Gastrocnemius medialis (tissue), 4 donors: Measurements from ENCODE around the gene OCRL. TPM values are rescaled to one million over a fixed set of nuclear protein-coding genes. Genes with fewer than 3 reads are reported as not detected.

Experiments
- ATAC-seq, 2 donors: fragments of 150-250 bp; one replicate each; pipeline ENCODE4 v1.9.1; 2016
- DNase-seq, 2 donors: peaks; one replicate each; pipeline ENCODE4 v3.0.0-alpha.2; 2019
- H3K27ac ChIP-seq, 4 donors: fragments of 200-600 bp; sonication (generic); 1 replicate in 1 of 4; 2 replicates in 3 of 4; pipeline ENCODE4 v1.5.1; 2016 to 2018; ENCODE audit warnings: mild to moderate bottlenecking in 2 of 4, moderate library complexity in 1 of 4
- H3K27me3 ChIP-seq, 3 donors: fragments of 200-600 bp; sonication (generic) in 2 of 3; 1 replicate in 1 of 3; 2 replicates in 2 of 3; pipeline versions ENCODE4 v1.5.1 to v1.6.0; 2016 to 2019; ENCODE audit warnings: mild to moderate bottlenecking in 1 of 3, moderate library complexity in 1 of 3
- H3K36me3 ChIP-seq, 2 donors: fragments of 200-600 bp; sonication (generic) in 1 of 2; one replicate each; pipeline ENCODE4 v1.5.1; 2017 to 2018
- H3K4me1 ChIP-seq, 2 donors: fragments of 200-600 bp; sonication (generic) in 1 of 2; one replicate each; pipeline ENCODE4 v1.5.1; 2016 to 2017; ENCODE audit warnings: mild to moderate bottlenecking in 2 of 2
- H3K4me3 ChIP-seq, 4 donors: fragments of 200-600 bp; sonication (generic) in 3 of 4; 1 replicate in 1 of 4; 2 replicates in 3 of 4; pipeline ENCODE4 v1.5.1; 2016 to 2019; ENCODE audit warnings: mild to moderate bottlenecking in 2 of 4
- H3K9me3 ChIP-seq, 3 donors: fragments of 200-600 bp; sonication (generic) in 2 of 3; 1 replicate in 1 of 3; 2 replicates in 2 of 3; pipeline ENCODE4 v1.5.1; 2016 to 2019
- POLR2A ChIP-seq, 2 donors: fragments of 450-650 bp; IDR thresholded peaks; one replicate each; pipeline ENCODE4 v1.6.1; 2017; ENCODE audit warnings: antibody characterized with exemption in 2 of 2, mild to moderate bottlenecking in 2 of 2, moderate library complexity in 2 of 2
- in situ Hi-C, 4 donors: fragments of 200-750 bp; cut with MboI; loops; one replicate each; pipeline versions ENCODE4 v1.15.0 to v1.8.0; 2017; ENCODE audit warnings: low sequenced_read_pairs in 4 of 4
- intact Hi-C: fragments of 100-400 bp; cut with DNase I; formaldehyde crosslinking; loops from one replicate; pipeline ENCODE4 v1.15.1; 2023; ENCODE audit warnings: low total_unique reads
- total RNA-seq, 4 donors: library from RNA; depleted of rRNA; stranded (reverse); fragments of >200 nt; gene quantifications; one replicate each; pipeline versions ENCODE4 v1.1.0 to v1.2.3, GENCODE V29; 2016
- TF ChIP-seq, protein P1 (sequence below), 5 experiments: fragments of 450-650 bp in 3 of 5; fragments of 200-600 bp in 2 of 5; sonication (generic) in 2 of 5; IDR thresholded peaks in 4 of 5; conservative IDR thresholded peaks in 1 of 5; 1 replicate in 4 of 5; 2 replicates in 1 of 5; pipeline ENCODE4 v1.5.1; 2016 to 2019; ENCODE audit warnings: antibody characterized with exemption in 5 of 5, mild to moderate bottlenecking in 3 of 5, moderate library complexity in 3 of 5

The OCRL gene
- total RNA-seq, 4 donors from 2014 or later = 6.7 to 10.8 (median 8.6) TPM

DNA sequence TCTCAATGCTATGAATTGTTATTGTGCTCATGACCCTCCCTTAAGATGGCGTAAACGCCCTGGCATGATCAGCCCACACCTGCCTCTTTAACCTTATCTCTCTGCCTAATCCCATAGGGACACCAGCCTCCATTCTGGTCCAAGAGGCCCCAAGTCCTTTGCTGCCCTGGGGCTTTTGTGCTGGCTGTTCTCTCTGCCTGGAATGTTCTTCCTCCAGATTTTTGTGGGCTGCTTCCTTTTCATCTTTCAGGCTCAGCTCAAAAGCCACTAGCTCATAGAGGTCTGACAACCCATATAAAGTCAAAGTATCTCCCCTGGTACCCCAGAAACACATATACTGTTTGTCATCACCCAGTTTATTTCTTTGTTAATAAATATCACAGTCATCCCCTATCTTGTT lies 72.3 kb downstream of the OCRL start:
- peaks cover 0 to 5% of the 10 kb centered on the region in 2 donors for H3K4me1 ChIP-seq
- no peak overlapping the region for H3K27ac ChIP-seq
- H3K27me3 ChIP-seq = no peaks in the 10 kb centered on the region
- no peaks in the 10 kb centered on the region for H3K36me3 ChIP-seq
- no peaks in the 10 kb centered on the region for H3K9me3 ChIP-seq
- in situ Hi-C loops (loop anchor here (25.0 kb wide), 2 partner anchors 225 to 450 kb away; partner anchors contain the start of gene ZDHHC9 (in 1 of the 4)), intact Hi-C loops (loop anchor here (5.0 kb wide), 1 partner anchor 210 kb away; no protein-coding TSS in a partner anchor)
- DNase-seq (no peak), ATAC-seq (no peak)
- TF ChIP-seq, protein P1, sequence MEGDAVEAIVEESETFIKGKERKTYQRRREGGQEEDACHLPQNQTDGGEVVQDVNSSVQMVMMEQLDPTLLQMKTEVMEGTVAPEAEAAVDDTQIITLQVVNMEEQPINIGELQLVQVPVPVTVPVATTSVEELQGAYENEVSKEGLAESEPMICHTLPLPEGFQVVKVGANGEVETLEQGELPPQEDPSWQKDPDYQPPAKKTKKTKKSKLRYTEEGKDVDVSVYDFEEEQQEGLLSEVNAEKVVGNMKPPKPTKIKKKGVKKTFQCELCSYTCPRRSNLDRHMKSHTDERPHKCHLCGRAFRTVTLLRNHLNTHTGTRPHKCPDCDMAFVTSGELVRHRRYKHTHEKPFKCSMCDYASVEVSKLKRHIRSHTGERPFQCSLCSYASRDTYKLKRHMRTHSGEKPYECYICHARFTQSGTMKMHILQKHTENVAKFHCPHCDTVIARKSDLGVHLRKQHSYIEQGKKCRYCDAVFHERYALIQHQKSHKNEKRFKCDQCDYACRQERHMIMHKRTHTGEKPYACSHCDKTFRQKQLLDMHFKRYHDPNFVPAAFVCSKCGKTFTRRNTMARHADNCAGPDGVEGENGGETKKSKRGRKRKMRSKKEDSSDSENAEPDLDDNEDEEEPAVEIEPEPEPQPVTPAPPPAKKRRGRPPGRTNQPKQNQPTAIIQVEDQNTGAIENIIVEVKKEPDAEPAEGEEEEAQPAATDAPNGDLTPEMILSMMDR (IDR thresholded peaks at IDR 0.05 in 4 of 5, conservative IDR thresholded peaks at IDR 0.05 in 1 of 5) = no peak
- TF ChIP-seq POLR2A (IDR thresholded peaks at IDR 0.05) = no peak
- H3K4me3 ChIP-seq = no peak overlapping the region

GRCh38 chrX:129613596-129613995 lies 73.5 kb downstream of the OCRL start:
- Histone ChIP-seq H3K27ac (no peak overlapping the region), H3K4me3 (no peak overlapping the region), H3K4me1 (peaks cover 0 to 5% of the 10 kb centered on the region in 2 donors), H3K36me3 (no peaks in the 10 kb centered on the region), H3K27me3 (no peaks in the 10 kb centered on the region), H3K9me3 (no peaks in the 10 kb centered on the region)
- no peak for ATAC-seq
- intact Hi-C loops = loop anchor here (5.0 kb wide), 1 partner anchor 209 kb away; no protein-coding TSS in a partner anchor
- no peak for DNase-seq
- no peak for TF ChIP-seq POLR2A (IDR thresholded peaks at IDR 0.05)
- TF ChIP-seq, protein P1 (IDR thresholded peaks at IDR 0.05 in 4 of 5, conservative IDR thresholded peaks at IDR 0.05 in 1 of 5) = no peak
- in situ Hi-C loops = loop anchor here (25.0 kb wide), 2 partner anchors 224 to 449 kb away; partner anchors contain the start of gene ZDHHC9 (in 1 of the 4)

GRCh38 chrX:129614481-129615255 lies 74.6 kb downstream of the OCRL start:
- Histone ChIP-seq H3K27ac (no peak overlapping the region), H3K27me3 (no peaks in the 10 kb centered on the region), H3K36me3 (no peaks in the 10 kb centered on the region), H3K4me1 (peaks cover 0 to 5% of the 10 kb centered on the region in 2 donors), H3K9me3 (no peaks in the 10 kb centered on the region), H3K4me3 (no peak overlapping the region)
- intact Hi-C loops (loop anchor here (5.0 kb wide), 1 partner anchor 208 kb away; no protein-coding TSS in a partner anchor), in situ Hi-C loops (loop anchor here (25.0 kb wide), 2 partner anchors 223 to 448 kb away; partner anchors contain the start of gene ZDHHC9 (in 1 of the 4))
- TF ChIP-seq, protein P1 (IDR thresholded peaks at IDR 0.05 in 4 of 5, conservative IDR thresholded peaks at IDR 0.05 in 1 of 5) = no peak
- TF ChIP-seq POLR2A (IDR thresholded peaks at IDR 0.05) = no peak
- DNase-seq (no peak), ATAC-seq (no peak)

- intact Hi-C loops = no loop called here
- TF ChIP-seq, protein P1 (IDR thresholded peaks at IDR 0.05 in 4 of 5, conservative IDR thresholded peaks at IDR 0.05 in 1 of 5) = no peak
- no peak for TF ChIP-seq POLR2A (IDR thresholded peaks at IDR 0.05)
Measured at GRCh38 chrX:129617420-129617819, 77.4 kb downstream of the OCRL start.

More at GRCh38 chrX:129617420-129617819, 77.4 kb downstream of the OCRL start:
- H3K4me1 ChIP-seq = peaks cover 0 to 5% of the 10 kb centered on the region in 2 donors
- no peak overlapping the region for H3K4me3 ChIP-seq
- in situ Hi-C loops = loop anchor here (25.0 kb wide), 2 partner anchors 220 to 445 kb away; partner anchors contain the start of gene ZDHHC9 (in 1 of the 4)
- no peaks in the 10 kb centered on the region for H3K36me3 ChIP-seq
- no peak overlapping the region for H3K27ac ChIP-seq
- DNase-seq (no peak), ATAC-seq (no peak)
- H3K9me3 ChIP-seq = no peaks in the 10 kb centered on the region
- no peaks in the 10 kb centered on the region for H3K27me3 ChIP-seq
